NT2/D1 (cell line): ENCODE results near the gene BUD13.
"Not testable (repeated sequence)": the region's sequence is repeated elsewhere in the genome, so short reads cannot be mapped to it uniquely, and the experiment has no call there.

Experiments
- DNase-seq: peaks from one replicate; pipeline ENCODE4 v3.0.0-alpha.2; 2011; ENCODE audit warnings: low read depth, low spot score
- H3K27me3 ChIP-seq: 2 replicates; pipeline ENCODE4 v1.6.0; 2011; ENCODE audit warnings: mild to moderate bottlenecking; ENCODE audit not compliant: insufficient read length, insufficient read depth
- H3K36me3 ChIP-seq: 2 replicates; pipeline ENCODE4 v1.6.1; 2011; ENCODE audit warnings: mild to moderate bottlenecking, low read length, mixed read lengths; ENCODE audit not compliant: insufficient read depth, insufficient read length
- H3K4me1 ChIP-seq: 2 replicates; pipeline ENCODE4 v1.5.1; 2011; ENCODE audit not compliant: insufficient read depth, insufficient read length
- H3K4me3 ChIP-seq: 2 replicates; pipeline ENCODE4 v1.5.1; 2011; ENCODE audit warnings: low read depth; ENCODE audit not compliant: insufficient read length
- H3K9ac ChIP-seq: 2 replicates; pipeline ENCODE4 v1.6.0; 2011; ENCODE audit warnings: low read depth; ENCODE audit not compliant: insufficient read length
- H3K9me3 ChIP-seq: 2 replicates; pipeline ENCODE4 v1.5.1; 2011; ENCODE audit warnings: mild to moderate bottlenecking, low read length; ENCODE audit not compliant: insufficient read depth
- SUZ12 ChIP-seq: IDR thresholded peaks from 2 replicates; pipeline ENCODE4 v1.6.1; 2011; ENCODE audit not compliant: insufficient read length, insufficient read depth; ENCODE audit errors: extremely low read depth
- YY1 ChIP-seq: IDR thresholded peaks from 2 replicates; pipeline ENCODE4 v1.6.1; 2011; ENCODE audit not compliant: insufficient read length, insufficient read depth
- ZNF274 ChIP-seq: IDR thresholded peaks from 2 replicates; pipeline ENCODE4 v1.6.1; 2011; ENCODE audit warnings: mild to moderate bottlenecking, low read depth, low read length

Gene BUD13

GRCh38 chr11:116812109-116812508 lies 39.3 kb upstream of the BUD13 start:
- no peak overlapping the region for H3K4me3 ChIP-seq
- no peaks in the 10 kb centered on the region for H3K4me1 ChIP-seq
- H3K9ac ChIP-seq, result no peak overlapping the region
- no peak for DNase-seq
- H3K9me3 ChIP-seq, result no peaks in the 10 kb centered on the region
- TF ChIP-seq ZNF274 (no peak), SUZ12 (no peak), YY1 (no peak)
- no peaks in the 10 kb centered on the region for H3K27me3 ChIP-seq
- H3K36me3 ChIP-seq, result no peaks in the 10 kb centered on the region

- no peaks in the 10 kb centered on the region for H3K4me1 ChIP-seq
- no peak overlapping the region for H3K9ac ChIP-seq
- no peaks in the 10 kb centered on the region for H3K27me3 ChIP-seq
- TF ChIP-seq ZNF274 (no peak), SUZ12 (no peak), YY1 (no peak)
- H3K4me3 ChIP-seq, result no peak overlapping the region
- no peaks in the 10 kb centered on the region for H3K9me3 ChIP-seq
- no peak for DNase-seq
- H3K36me3 ChIP-seq, result no peaks in the 10 kb centered on the region
Observed at GRCh38 chr11:116811194-116811593, 38.4 kb upstream of the BUD13 start.

- no peaks in the 10 kb centered on the region for H3K27me3 ChIP-seq
- no peaks in the 10 kb centered on the region for H3K36me3 ChIP-seq
- DNase-seq, result no peak
- H3K9me3 ChIP-seq, result no peaks in the 10 kb centered on the region
- TF ChIP-seq ZNF274 (no peak), SUZ12 (no peak), YY1 (no peak)
- no peak overlapping the region for H3K4me3 ChIP-seq
- no peak overlapping the region for H3K9ac ChIP-seq
- H3K4me1 ChIP-seq, result no peaks in the 10 kb centered on the region
Observed at GRCh38 chr11:116808262-116809175, 35.7 kb upstream of the BUD13 start.

- no peaks in the 10 kb centered on the region for H3K9me3 ChIP-seq
- DNase-seq, result no peak
- no peaks in the 10 kb centered on the region for H3K27me3 ChIP-seq
- no peaks in the 10 kb centered on the region for H3K4me1 ChIP-seq
- no peak overlapping the region for H3K9ac ChIP-seq
- no peak overlapping the region for H3K4me3 ChIP-seq
- H3K36me3 ChIP-seq, result no peaks in the 10 kb centered on the region
- no peak for TF ChIP-seq SUZ12
- no peak for TF ChIP-seq YY1
- TF ChIP-seq ZNF274, result no peak
Observed at GRCh38 chr11:116807601-116808261, 34.9 kb upstream of the BUD13 start.

GRCh38 chr11:116804001-116804400 lies 31.2 kb upstream of the BUD13 start:
- no peaks in the 10 kb centered on the region for H3K27me3 ChIP-seq
- H3K4me1 ChIP-seq, result no peaks in the 10 kb centered on the region
- H3K9ac ChIP-seq, result no peak overlapping the region
- DNase-seq, result no peak
- no peaks in the 10 kb centered on the region for H3K9me3 ChIP-seq
- TF ChIP-seq YY1 (no peak), SUZ12 (no peak), ZNF274 (no peak)
- no peaks in the 10 kb centered on the region for H3K36me3 ChIP-seq
- no peak overlapping the region for H3K4me3 ChIP-seq

- not testable (repeated sequence) for H3K4me1 ChIP-seq, H3K4me3 ChIP-seq, DNase-seq, H3K9ac ChIP-seq, H3K27me3 ChIP-seq, H3K36me3 ChIP-seq, H3K9me3 ChIP-seq
Observed at GRCh38 chr11:116801662-116802061, 28.9 kb upstream of the BUD13 start.

- no peaks in the 10 kb centered on the region for H3K4me1 ChIP-seq
- no peaks in the 10 kb centered on the region for H3K36me3 ChIP-seq
- H3K27me3 ChIP-seq, result no peaks in the 10 kb centered on the region
- no peaks in the 10 kb centered on the region for H3K9me3 ChIP-seq
- no peak for DNase-seq
- H3K4me3 ChIP-seq, result no peak overlapping the region
- TF ChIP-seq YY1, result no peak
- no peak for TF ChIP-seq SUZ12
- TF ChIP-seq ZNF274, result no peak
- no peak overlapping the region for H3K9ac ChIP-seq
Observed at GRCh38 chr11:116800610-116801009, 27.8 kb upstream of the BUD13 start.
